CD4-positive, alpha-beta T cell treated with Interleukin-2 at 100 ng/mL for 4 hours (primary cell): ENCODE results near the gene CMBL.
"Not testable (repeated sequence)": the region's sequence is repeated elsewhere in the genome, so short reads cannot be mapped to it uniquely, and the experiment has no call there.

Experiments
- DNase-seq: peaks from one replicate; pipeline ENCODE4 v3.0.0-alpha.2; 2020; ENCODE audit warnings: low spot score

The CMBL gene

DNA sequence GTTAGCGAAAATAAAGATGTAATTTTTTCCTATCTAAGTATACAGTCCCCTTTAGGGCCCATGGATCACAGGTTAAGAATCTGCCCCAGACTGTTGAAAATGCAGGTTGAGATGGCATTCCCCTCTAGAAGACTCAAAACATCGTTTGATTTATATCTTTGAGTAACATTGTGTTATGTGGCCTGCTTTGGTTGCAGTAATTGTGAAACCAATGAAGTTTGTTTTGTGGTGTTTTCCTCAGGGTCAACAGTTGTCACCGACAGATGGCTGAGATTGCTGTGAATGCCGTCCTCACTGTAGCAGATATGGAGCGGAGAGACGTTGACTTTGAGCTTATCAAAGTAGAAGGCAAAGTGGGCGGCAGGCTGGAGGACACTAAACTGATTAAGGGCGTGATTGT is 49.8 kb downstream of the CMBL start:
- DNase-seq, result no peak

DNA sequence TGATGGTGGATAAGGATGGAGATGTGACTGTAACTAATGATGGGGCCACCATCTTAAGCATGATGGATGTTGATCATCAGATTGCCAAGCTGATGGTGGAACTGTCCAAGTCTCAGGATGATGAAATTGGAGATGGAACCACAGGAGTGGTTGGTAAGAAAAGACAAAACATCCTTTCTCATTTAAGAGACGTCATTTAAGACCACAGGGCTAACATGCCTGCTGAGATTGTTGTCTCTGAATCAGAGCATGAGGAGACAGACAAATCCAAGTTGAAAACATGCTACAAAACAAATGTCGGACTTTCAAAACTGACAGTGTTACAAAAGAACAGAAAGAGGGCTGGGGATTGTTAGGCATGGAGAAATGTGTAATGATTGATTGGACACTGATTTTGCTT is 53.0 kb downstream of the CMBL start:
- DNase-seq, result no peak

DNA sequence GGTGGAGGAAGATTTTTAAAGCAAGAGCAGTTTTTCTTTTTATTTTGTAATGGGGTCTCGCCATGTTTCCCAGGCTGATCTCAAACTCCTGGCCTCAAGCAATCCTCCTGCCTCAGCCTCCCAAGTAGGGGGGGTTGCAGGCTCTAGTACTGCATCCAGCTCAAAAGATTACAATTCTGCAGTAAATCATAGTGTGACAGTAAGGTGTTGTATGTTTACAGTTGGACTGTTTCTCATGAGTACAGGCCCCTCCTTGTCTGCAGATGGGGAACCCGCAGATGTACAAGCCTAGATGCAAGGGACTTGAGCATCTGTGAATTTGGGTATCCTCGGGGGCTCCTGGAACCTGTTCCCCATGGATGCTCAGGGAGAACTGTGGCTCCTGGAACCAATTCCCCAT is 54.3 kb downstream of the CMBL start:
- DNase-seq, result no peak

DNA sequence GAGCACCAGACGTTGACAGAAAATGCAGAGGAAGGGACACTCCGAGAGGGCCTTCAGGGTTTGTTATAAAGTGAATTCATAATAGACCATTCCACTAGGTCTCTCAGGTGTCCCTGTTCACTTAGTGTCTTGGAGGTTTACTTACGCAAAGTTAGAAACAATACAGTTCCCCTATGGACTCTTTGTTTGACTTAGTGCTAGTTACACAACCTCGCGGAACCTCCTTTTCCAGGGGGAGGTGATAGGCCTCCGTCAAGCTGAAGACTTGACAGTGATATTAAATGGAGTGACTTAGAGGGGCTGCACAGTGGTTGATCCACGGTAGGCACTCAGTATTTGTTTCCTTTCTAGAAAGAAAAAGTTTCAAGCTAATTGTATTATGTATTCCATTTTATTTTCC is 56.3 kb downstream of the CMBL start:
- no peak for DNase-seq

DNA sequence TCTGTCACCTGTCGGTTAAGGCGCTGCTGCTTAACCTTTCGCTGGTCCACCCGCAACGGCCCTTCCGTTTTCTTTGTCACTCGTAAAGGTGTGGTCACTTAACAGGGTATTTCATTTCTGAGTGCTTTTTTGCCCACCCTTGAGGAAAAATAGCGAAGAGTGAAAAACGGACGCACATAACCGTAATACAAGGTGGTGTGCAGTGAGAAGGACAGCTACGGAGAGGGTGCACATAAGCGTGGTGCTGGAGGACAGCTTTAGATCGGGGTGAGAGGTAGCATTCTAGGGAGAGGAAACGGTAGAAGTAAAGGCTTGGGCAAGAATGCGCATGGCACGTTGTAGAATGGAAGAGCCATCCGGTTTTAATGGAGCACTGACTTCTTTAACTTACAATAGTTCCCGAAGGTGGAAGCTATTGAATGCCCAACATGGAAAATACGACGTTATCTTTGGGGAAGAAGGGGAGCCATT is 56.9 kb downstream of the CMBL start:
- peak; percentile 12 for DNase-seq

DNA sequence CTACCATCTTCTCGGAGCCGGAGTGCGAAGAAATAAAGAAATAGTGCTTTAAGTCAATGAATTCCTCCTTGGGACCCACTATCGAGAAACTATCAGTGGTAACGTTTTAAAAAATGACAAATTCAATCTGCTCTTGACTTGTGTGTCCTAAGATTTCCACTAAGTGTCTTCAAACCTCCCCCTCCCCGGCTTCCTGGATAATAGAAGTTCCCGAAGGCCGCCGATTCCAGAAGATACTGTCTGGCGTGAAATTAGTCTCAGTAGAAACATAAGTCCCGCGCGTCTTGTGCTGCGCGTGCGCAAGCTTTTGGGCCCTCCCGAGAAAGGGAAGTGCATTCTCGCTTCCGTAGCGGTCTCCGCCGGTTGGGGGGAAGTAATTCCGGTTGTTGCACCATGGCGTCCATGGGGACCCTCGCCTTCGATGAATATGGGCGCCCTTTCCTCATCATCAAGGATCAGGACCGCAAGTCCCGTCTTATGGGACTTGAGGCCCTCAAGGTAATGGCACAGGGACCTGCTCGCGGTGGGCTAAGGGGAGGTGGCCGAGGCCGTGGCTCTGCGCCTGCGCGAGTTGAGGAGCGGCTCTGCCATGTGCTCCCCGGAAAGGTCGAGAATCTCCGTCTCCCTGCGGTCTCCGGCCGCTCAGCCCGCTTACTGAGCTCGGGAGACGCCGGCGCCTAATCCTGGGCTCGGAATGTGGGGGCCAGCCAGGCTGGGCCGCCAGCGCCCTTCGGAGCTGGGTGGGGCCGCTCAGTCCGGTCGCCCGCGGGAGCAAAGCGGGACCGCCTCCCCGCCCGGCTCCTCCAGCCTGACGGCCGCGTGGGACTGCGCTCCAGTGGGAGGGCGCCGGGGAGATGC is 57.5 kb downstream of the CMBL start, which contains the start of gene CCT5:
TSS of gene CCT5 (plus strand) at position 333 of the 858 bp plus-strand sequence. CDS start at position 394, 61 bp downstream.
- peak; percentile 95 for DNase-seq

DNA sequence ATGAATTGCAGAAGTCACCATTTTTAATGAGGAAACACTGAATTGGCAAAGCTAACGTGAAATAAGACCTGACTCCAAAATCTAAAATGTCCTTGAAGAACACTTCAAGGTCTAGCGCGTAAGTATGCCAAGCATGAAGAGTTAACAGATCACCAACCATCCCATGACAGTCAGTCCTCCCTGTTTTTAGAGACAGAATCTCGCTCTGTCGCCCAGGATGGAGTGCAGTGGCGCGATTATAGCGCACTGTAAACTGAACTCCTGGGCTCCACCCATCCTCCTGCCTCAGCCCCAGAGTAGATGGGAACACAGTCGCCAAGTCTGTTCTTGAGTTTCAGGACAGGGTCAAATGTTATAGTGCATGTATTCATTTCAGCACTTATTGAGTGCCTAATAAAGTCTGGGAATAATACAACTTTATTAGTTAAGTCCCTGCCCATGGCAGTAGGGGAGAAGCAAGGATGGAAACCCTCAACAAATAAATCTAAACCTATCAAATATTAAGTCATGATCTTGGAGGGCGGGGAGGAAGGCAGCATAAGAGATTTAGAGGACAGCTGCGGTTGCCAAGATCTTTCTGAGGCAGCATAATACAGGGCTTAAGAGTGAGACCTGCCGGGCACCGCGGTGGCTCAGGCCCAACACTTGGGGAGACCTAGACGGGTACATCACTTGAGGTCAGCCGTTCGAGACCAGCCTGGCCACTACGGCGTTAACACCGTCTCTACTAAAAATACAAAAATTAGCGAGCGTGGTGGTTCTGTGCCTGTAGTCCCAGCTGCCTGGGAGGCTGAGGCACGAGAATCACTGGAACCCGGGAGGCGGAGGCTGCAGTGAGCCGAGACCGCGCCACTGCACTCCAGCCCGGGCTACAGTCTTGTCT is 59.1 kb downstream of the CMBL start:
- no peak for DNase-seq

DNA sequence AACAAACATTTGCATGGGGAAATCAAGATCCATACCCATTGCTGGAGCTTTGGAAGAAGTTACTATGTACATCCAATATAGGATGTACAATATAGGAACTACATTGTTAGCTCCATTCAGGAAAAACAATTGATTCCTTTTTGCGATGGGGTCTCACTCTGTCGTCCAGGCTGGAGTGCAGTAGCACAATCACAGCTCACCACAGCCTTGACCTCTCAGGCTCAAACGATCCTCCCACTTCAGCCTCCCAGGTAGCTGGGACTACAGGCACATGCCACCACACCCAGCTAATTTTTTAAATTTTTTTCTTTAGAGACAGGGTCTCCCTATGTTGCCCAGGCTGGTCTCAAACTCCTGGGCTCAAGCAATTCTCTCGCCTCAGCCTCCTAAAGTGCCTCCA is 60.5 kb downstream of the CMBL start:
- DNase-seq, result not testable (repeated sequence)

DNA sequence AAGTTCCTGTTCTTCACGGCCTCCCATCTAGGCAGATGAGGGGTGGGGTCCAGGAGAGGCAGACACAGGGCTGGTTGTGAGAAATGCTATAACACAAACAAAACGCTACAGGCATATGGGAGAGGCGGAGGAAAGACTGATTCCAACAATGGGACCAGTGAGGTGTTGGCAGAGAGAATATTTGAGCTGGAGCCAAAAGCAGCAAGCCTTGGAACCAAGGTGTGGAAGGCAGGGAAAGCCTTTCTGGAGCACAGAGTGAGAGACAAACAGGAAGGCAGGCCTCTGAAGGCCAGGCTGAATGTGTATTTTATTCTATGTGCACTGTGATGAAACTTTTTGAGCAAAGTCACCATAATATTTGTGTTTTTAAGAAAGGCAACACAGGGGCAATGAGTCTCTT is 60.9 kb downstream of the CMBL start:
- no peak for DNase-seq

DNA sequence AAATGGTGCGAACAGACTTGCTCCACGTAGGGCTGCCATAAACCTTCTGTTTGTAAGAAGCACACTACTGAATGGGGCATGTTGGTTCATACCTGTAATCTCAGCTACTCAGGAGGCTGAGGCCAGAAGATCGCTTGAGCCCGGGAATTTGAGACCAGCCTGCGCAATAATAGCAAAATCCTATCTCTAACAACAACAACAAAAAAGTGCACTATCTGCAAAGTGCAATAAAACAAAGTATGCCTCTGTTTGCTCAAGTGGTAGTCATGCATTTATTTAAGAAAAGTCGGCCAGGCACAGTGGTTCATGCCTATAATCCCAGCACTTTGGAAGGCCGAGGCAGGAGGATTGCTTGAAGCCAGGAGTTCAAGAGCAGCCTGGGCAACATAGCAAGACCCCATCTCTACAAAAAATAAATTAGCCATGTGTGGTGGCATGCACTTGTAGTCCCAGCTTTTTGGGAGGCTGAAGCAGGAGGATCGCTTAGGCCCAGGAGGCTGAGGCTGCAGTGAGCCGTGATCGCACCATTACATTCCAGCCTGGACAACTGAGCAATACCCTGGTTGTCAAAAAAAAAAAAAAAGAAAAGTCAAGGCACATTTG is 63.3 kb downstream of the CMBL start:
- no peak for DNase-seq

DNA sequence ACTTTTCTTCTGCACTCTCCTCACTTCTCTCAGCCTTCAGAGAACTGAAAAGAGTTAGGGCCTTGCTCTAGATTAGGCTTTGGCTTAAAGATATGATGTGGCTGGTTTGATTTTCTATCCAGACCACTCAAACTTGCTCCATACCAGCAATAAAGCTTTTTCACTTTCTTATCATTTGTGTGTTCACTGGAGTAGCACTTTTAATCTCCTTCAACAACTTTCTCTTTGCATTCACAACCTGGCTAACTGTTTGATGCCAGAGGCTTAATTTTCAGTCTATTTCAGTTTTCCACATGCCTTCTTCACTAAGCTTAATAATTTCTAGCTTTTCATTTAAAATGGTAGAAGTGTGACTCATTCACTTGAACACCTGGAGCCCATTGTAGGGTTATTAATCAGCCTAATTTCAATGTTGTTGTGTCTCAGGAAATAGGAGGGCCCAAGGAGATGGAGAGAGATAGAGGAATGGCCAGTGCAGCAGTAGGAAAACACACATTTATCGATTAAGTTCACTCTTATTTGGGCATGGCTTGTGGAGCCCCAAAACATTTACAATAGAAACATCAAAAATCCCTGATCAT is 64.0 kb downstream of the CMBL start:
- no peak for DNase-seq

DNA sequence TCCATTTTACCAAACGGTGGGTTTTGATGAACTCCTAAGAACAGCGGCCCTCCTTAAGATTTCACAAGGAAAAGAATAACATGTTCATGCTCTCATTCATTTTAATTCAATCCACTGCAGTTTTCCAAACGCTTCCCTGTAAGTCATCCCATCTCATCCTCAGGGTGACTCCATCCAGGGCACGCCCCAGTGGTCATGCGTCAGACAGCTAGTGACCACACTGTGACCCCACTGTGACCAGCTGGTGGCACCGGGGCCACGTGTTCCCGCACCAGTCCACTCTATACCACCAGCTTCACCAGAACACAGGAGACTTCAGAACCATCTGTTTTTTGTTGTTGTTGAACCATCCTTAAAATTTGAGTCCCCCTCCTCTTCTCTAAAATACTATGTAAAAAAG is 72.4 kb downstream of the CMBL start:
- no peak for DNase-seq

DNA sequence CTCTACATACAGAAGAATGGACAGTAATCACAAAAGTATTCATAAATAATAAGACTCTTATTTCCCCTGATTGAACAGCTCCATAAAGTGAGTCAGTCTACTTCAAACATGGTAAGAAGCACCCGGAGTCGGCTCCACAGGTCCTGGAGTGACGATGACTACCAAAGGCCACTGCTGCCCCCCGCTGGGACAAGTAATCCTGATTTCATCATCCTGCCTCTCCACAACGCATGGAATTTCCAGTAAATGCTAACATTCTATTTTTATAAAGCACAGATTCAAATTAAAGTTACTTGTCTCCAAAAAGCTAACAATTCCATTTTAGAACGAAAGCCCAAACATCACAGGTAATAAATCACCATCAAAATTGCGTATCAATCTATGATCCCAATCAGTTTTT is 74.2 kb downstream of the CMBL start:
- DNase-seq, result no peak

DNA sequence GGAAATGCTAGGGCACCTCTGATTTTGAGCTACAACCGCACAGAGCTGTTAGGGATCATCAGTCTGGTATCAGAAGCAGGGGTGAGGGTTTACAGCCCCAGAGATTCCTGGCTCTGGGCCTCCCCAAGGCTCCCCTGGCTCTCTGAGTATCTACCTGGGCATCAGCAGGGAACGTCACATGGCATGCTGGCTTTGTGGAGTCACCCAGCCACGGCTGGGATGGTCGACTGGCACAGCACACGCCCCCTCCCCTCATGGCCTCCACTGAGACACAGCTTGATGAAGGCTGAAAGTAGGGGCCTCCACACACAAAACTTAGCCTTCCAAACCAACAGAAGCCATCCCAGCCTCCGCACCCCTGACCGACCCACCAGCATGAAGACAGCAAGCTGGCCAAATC is 74.7 kb downstream of the CMBL start:
- DNase-seq, result no peak

DNA sequence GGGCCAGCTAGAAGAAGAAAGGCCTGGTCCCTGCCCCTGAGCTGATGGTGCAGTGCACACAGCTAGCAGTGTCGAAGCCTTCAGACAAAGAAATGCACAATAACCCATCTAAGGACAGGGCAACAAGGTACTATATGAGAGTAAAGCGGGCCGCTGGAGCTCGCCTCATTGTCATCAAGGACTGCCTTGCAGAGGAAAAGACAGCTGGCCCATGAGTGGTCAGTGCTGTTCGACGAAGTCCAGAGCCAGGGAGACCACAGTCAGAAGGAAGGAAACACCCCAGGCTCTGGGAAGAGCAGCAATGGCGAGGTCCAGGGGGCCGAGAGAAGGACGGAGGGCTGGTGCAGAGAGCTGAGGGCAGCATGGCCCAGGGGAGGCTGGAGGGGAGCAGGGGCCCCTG is 75.3 kb downstream of the CMBL start:
- DNase-seq, result no peak

DNA sequence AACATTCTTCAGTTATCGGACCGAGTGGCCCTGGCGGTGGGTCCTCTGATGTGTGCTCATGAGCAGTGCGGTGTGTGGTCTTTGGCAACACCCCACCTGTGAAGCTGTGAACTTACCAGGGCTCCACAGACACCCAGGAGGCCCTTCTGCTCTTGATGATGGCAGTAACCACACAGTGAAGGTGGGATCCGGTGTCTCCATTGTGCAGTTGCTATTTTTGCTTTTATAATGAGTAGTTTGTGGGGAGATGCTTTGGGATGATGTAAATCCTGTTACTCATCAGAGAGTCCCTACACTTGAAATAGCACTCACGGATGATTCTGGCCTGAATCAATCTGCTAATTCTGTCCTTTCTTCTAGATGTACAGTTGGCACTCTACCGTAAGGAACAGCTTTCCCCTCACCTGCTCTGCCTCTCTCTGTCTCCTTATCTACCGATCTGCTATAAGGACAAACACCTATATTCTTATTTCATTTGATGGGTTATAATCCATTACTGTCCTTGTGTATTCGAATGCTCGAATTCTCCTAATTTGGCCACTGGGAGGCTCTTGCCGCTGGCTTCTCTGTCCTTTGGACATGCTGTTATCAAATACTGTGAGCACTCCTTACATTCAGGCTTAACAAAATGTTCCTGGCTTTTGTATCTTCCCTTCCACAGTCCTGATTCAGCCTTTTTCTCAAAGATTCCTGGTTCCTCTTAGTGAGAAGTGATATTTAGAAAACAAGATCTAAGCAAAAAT is 78.2 kb downstream of the CMBL start:
- DNase-seq, result no peak

DNA sequence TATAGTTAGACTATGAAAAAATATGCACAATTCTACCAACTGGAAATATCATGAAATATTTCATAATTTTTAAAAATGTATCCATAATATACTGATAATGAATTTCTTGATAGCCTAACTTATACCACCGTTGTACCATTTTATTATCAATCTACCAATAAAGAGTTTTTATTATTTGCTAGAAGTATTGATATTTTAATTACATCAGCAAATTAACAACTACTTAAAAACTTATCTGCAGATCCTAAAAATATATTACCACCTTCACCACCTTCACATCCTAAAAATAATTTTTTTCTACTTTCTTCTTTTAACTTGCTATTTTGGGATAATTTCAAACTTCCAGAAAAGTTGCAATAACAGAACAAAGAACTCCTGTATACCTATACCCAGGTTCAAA is 79.4 kb downstream of the CMBL start:
- DNase-seq, result no peak
